H1 (cell line): Measurements from ENCODE around the gene ASPN. TPM values are rescaled to one million over a fixed set of nuclear protein-coding genes. Genes with fewer than 3 reads are reported as not detected.

ENCODE experiments used
- CTCF ChIA-PET: fragments of 300-600 bp; sonication (Branson Sonifier 250); formaldehyde crosslinking; loops from one replicate; lab custom pipeline; 2021; ENCODE audit not compliant: partially characterized antibody; lab: Charles Lee
- POLR2A ChIA-PET: fragments of 300-600 bp; sonication (Branson Sonifier 250); formaldehyde crosslinking; loops from one replicate; lab custom pipeline; 2021; ENCODE audit warnings: inconsistent platforms; ENCODE audit not compliant: partially characterized antibody; lab: Charles Lee
- DNase-seq, 2 experiments: peaks; one replicate each; pipeline versions ENCODE4 v3.0.0 to v3.0.0-alpha.2; 2010 to 2022; ENCODE audit warnings: low spot score in 2 of 2, low read depth in 1 of 2, mixed read lengths in 1 of 2
- FAIRE-seq: peaks from 2 replicates; lab custom pipeline; 2011; peaks lifted over from hg19 to GRCh38; lab: Jason Lieb, UNC
- H2AFZ ChIP-seq: 2 replicates; pipeline ENCODE4 v1.8.1; 2012; ENCODE audit warnings: low read length, inconsistent platforms
- H2AK5ac ChIP-seq: 2 replicates; pipeline ENCODE4 v1.6.1; 2013; ENCODE audit warnings: low read depth, low read length
- H2BK120ac ChIP-seq: replicated peaks from 2 replicates; pipeline ENCODE3; 2013; ENCODE audit warnings: low read depth, low read length, inconsistent platforms
- H2BK12ac ChIP-seq: 2 replicates; pipeline ENCODE4 v1.6.1; 2013; ENCODE audit warnings: low read depth, low read length
- H2BK15ac ChIP-seq: 2 replicates; pipeline ENCODE4 v1.6.1; 2013; ENCODE audit warnings: low read length
- H2BK20ac ChIP-seq: 2 replicates; pipeline ENCODE4 v1.6.1; 2013; ENCODE audit warnings: low read length
- H2BK5ac ChIP-seq: 2 replicates; pipeline ENCODE4 v1.6.1; 2013; ENCODE audit warnings: low read depth, low read length
- H3K14ac ChIP-seq: 2 replicates; pipeline ENCODE4 v1.6.1; 2013; ENCODE audit warnings: inconsistent platforms; ENCODE audit not compliant: insufficient read length
- H3K18ac ChIP-seq: 2 replicates; pipeline ENCODE4 v1.6.1; 2013; ENCODE audit warnings: low read length; ENCODE audit errors: extremely low read depth
- H3K23ac ChIP-seq: 2 replicates; pipeline ENCODE4 v1.6.1; 2013; ENCODE audit warnings: inconsistent platforms; ENCODE audit not compliant: insufficient read length
- H3K23me2 ChIP-seq: 2 replicates; pipeline ENCODE4 v1.6.1; 2013; ENCODE audit warnings: low read depth, low read length
- H3K27ac ChIP-seq: 2 replicates; pipeline ENCODE4 v1.6.1; 2011; ENCODE audit warnings: low read depth, low read length, inconsistent platforms
- H3K27me3 ChIP-seq, 4 experiments: replicated peaks in 1 of 4; 1 replicate in 1 of 4; 2 replicates in 3 of 4; pipeline versions ENCODE4 v1.6.1 to v1.8.1; 2011 to 2013; ENCODE audit warnings: low read length in 3 of 4, mild to moderate bottlenecking in 3 of 4, inconsistent platforms in 2 of 4, mixed read lengths in 2 of 4, moderate library complexity in 1 of 4; ENCODE audit not compliant: control insufficient read depth in 3 of 4, insufficient read depth in 3 of 4; ENCODE audit errors: extremely low read depth in 1 of 4
- H3K36me3 ChIP-seq, 4 experiments: 2 replicates each; pipeline versions ENCODE4 v1.6.1 to v1.8.1; 2011 to 2013; ENCODE audit warnings: mild to moderate bottlenecking in 4 of 4, low read length in 3 of 4, moderate library complexity in 2 of 4, control low read depth in 1 of 4, inconsistent platforms in 1 of 4; ENCODE audit not compliant: insufficient read depth in 4 of 4, control insufficient read depth in 2 of 4
- H3K4ac ChIP-seq: replicated peaks from 2 replicates; pipeline ENCODE3; 2013; ENCODE audit warnings: low read length, low read depth, mixed read lengths, inconsistent platforms; ENCODE audit not compliant: insufficient read length
- H3K4me1 ChIP-seq, 4 experiments: replicated peaks in 1 of 4; 1 replicate in 1 of 4; 2 replicates in 3 of 4; pipeline versions ENCODE4 v1.6.1 to v1.8.1; 2011 to 2013; ENCODE audit warnings: low read length in 3 of 4, inconsistent platforms in 2 of 4, mixed read lengths in 1 of 4; ENCODE audit not compliant: insufficient read depth in 4 of 4, control insufficient read depth in 3 of 4
- H3K4me2 ChIP-seq, 2 experiments: 2 replicates each; pipeline versions ENCODE4 v1.6.1 to v1.8.1; 2011 to 2013; ENCODE audit warnings: low read depth in 2 of 2, low read length in 2 of 2, control low read depth in 1 of 2, inconsistent platforms in 1 of 2, mild to moderate bottlenecking in 1 of 2; ENCODE audit not compliant: insufficient read depth in 1 of 2
- H3K4me3 ChIP-seq, 4 experiments: fragments of 200-600, 300-600 bp in 1 of 4; sonication (generic), shearing (Covaris generic), sonication (Bioruptor Twin) in 1 of 4; 2 replicates each; pipeline versions ENCODE4 v1.5.1 to v1.8.1; 2011 to 2016; ENCODE audit warnings: low read length in 4 of 4, low read depth in 3 of 4, control low read depth in 2 of 4, inconsistent platforms in 2 of 4, mild to moderate bottlenecking in 2 of 4, mixed read lengths in 1 of 4, moderate library complexity in 1 of 4; ENCODE audit not compliant: insufficient read depth in 2 of 4; ENCODE audit errors: extremely low read depth in 1 of 4
- H3K56ac ChIP-seq: replicated peaks from 2 replicates; pipeline ENCODE3; 2013; ENCODE audit warnings: low read depth, mild to moderate bottlenecking, mixed read lengths, low read length, inconsistent platforms; ENCODE audit not compliant: insufficient read length
- H3K79me1 ChIP-seq: 2 replicates; pipeline ENCODE4 v1.6.1; 2013; ENCODE audit warnings: low read depth, low read length, control low read depth
- H3K79me2 ChIP-seq, 2 experiments: 2 replicates each; pipeline versions ENCODE4 v1.6.1 to v1.8.1; 2012 to 2013; ENCODE audit warnings: low read length in 2 of 2, mild to moderate bottlenecking in 2 of 2, inconsistent platforms in 1 of 2; ENCODE audit not compliant: insufficient read depth in 2 of 2, control insufficient read depth in 1 of 2
- H3K9ac ChIP-seq, 4 experiments: replicated peaks in 1 of 4; 1 replicate in 1 of 4; 2 replicates in 3 of 4; pipeline versions ENCODE4 v1.6.1 to v1.8.1; 2011 to 2013; ENCODE audit warnings: low read depth in 3 of 4, low read length in 3 of 4, control low read depth in 2 of 4, mild to moderate bottlenecking in 2 of 4, moderate library complexity in 2 of 4, inconsistent platforms in 1 of 4; ENCODE audit errors: extremely low read depth in 1 of 4
- H3K9me3 ChIP-seq, 2 experiments: 2 replicates each; pipeline versions ENCODE4 v1.6.1 to v1.8.1; 2012 to 2013; ENCODE audit warnings: mild to moderate bottlenecking in 2 of 2, moderate library complexity in 2 of 2, control low read depth in 1 of 2, inconsistent platforms in 1 of 2, low read depth in 1 of 2, low read length in 1 of 2, mixed read lengths in 1 of 2; ENCODE audit not compliant: insufficient read depth in 2 of 2
- H4K20me1 ChIP-seq, 2 experiments: replicated peaks in 1 of 2; 2 replicates each; pipeline versions ENCODE3 to v1.8.1; 2011 to 2013; ENCODE audit warnings: inconsistent platforms in 2 of 2, low read length in 2 of 2, mild to moderate bottlenecking in 1 of 2; ENCODE audit not compliant: insufficient read depth in 2 of 2, control insufficient read depth in 1 of 2
- H4K5ac ChIP-seq: 2 replicates; pipeline ENCODE4 v1.6.1; 2013; ENCODE audit warnings: low read length, low read depth, mixed read lengths, inconsistent platforms; ENCODE audit not compliant: insufficient read length
- H4K8ac ChIP-seq: 2 replicates; pipeline ENCODE4 v1.8.0; 2013; ENCODE audit warnings: mild to moderate bottlenecking, moderate library complexity, low read length, inconsistent platforms; ENCODE audit not compliant: insufficient read depth; ENCODE audit errors: extremely low read depth
- H4K91ac ChIP-seq: replicated peaks from 2 replicates; pipeline ENCODE3; 2013; ENCODE audit warnings: low read length, mixed read lengths, inconsistent platforms; ENCODE audit not compliant: insufficient read length
- CEBPB ChIP-seq: IDR thresholded peaks from 2 replicates; pipeline ENCODE4 v1.6.1; 2012; ENCODE audit warnings: low read depth, low read length
- HDAC2 ChIP-seq, 2 experiments: fragments of 300-600 bp in 1 of 2; sonication (generic) in 1 of 2; IDR thresholded peaks; 2 replicates each; pipeline ENCODE4 v1.6.1; 2011 to 2012; ENCODE audit warnings: low read depth in 2 of 2, low read length in 2 of 2, mild to moderate bottlenecking in 2 of 2, moderate library complexity in 2 of 2, borderline replicate concordance in 1 of 2, inconsistent platforms in 1 of 2
- SP4 ChIP-seq: IDR thresholded peaks from 2 replicates; pipeline ENCODE4 v1.6.1; 2012; ENCODE audit warnings: low read length, inconsistent platforms
- WGBS, 2 experiments: shearing (Covaris generic) in 1 of 2; methylation state at CpG; one replicate each; pipeline versions ENCODE4 v1.1.6 to v1.1.7; 2013 to 2015; ENCODE audit warnings: low lambda C conversion rate in 2 of 2, mixed read lengths in 2 of 2, inconsistent platforms in 1 of 2, low coverage in 1 of 2, missing lambda C conversion rate in 1 of 2; ENCODE audit not compliant: insufficient replicate concordance in 2 of 2, insufficient coverage in 1 of 2, insufficient read length in 1 of 2; ENCODE audit errors: extremely low coverage in 1 of 2, missing lambda C conversion rate in 1 of 2; 5-methylcytosine and 5-hydroxymethylcytosine counted together
- polyA plus RNA-seq, 7 experiments: library from polyadenylated mRNA; depleted of rRNA in 3 of 7; stranded (reverse) in 5 of 7; unstranded in 2 of 7; fragments of >200 nt in 5 of 7; fragments of 200-250 nt in 2 of 7; gene quantifications; 1 replicate in 5 of 7; 2 replicates in 1 of 7; 4 replicates in 1 of 7; pipeline versions ENCODE4 v1.2.1 to v1.2.3, GENCODE V29; 2011 to 2013; ENCODE audit warnings: missing spikeins in 2 of 7, mixed read lengths in 2 of 7
- total RNA-seq: library from RNA; stranded (reverse); fragmentation: NEBNext Ultra II Directional; extraction: Animal tissue kit (Norgen Biotek cat#: 25700); gene quantifications from 2 replicates; pipeline ENCODE4 v1.2.1, GENCODE V29; 2021

The ASPN gene
- total and polyA plus RNA-seq, 2 of the 8 experiments (the other 6 are each of a cell fraction or from before 2014, with no cell fraction given), result not detected

- Histone ChIP-seq H3K27me3 (no peaks in the 10 kb centered on the region), H3K23ac (no peak overlapping the region), H3K36me3 (no peaks in the 10 kb centered on the region), H2AFZ (no peak overlapping the region), H3K4ac (no peak overlapping the region), H3K9ac (no peak overlapping the region), H3K79me1 (no peaks in the 10 kb centered on the region), H4K20me1 (no peaks in the 10 kb centered on the region), H3K56ac (no peak overlapping the region), H3K4me1 (no peaks in the 10 kb centered on the region; a peak in 1 of 7 replicates), H3K23me2 (no peaks in the 10 kb centered on the region), H3K18ac (no peak overlapping the region), H3K14ac (no peak overlapping the region), H2BK120ac (no peak overlapping the region), H4K91ac (no peak overlapping the region), H2AK5ac (no peak overlapping the region), H3K4me3 (no peak overlapping the region), H3K4me2 (no peak overlapping the region), H3K79me2 (no peaks in the 10 kb centered on the region), H2BK5ac (no peak overlapping the region), H3K9me3 (no peaks in the 10 kb centered on the region), H2BK15ac (no peak overlapping the region), H2BK12ac (no peak overlapping the region), H3K27ac (no peak overlapping the region), H4K8ac (no peak overlapping the region), H4K5ac (no peak overlapping the region), H2BK20ac (no peak overlapping the region)
- FAIRE-seq, result no peak
- no peak for DNase-seq
- 80% methylated on average over 1 of the region's 1 CpG; no CpG with 5 or more reads in 1 of the 2 experiments for WGBS, 2 experiments
- TF ChIP-seq HDAC2 (IDR thresholded peaks at IDR 0.05; ENCODE audit: borderline replicate concordance in 1 of 2, low read depth in 2 of 2, low read length in 2 of 2) (no peak), CEBPB (no peak), SP4 (no peak)
- POLR2A ChIA-PET, result no interaction called here
- CTCF ChIA-PET, result interaction anchor here (0.5 kb wide), 1 partner anchor 48 kb away, joined by 4 read pairs; no protein-coding TSS in a partner anchor
Observed at GRCh38 chr9:92414566-92414965, 67.7 kb downstream of the ASPN start.
